IPS DF 6.9 (cell line): ENCODE results near the gene GALNT18.
A peak's percentile ranks its signal among the peaks of the same experiment; 100 is the strongest.

ENCODE experiments used
- DNase-seq: peaks from one replicate; pipeline ENCODE4 v3.0.0-alpha.2; 2013; ENCODE audit warnings: low read depth, low spot score
- H3K27ac ChIP-seq: one replicate; pipeline ENCODE4 v1.5.1; 2013; ENCODE audit warnings: low read length, control low read depth
- H3K27me3 ChIP-seq: 2 replicates; pipeline ENCODE4 v1.6.1; 2013; ENCODE audit warnings: mild to moderate bottlenecking, low read length; ENCODE audit not compliant: control insufficient read depth, insufficient read depth
- H3K36me3 ChIP-seq: 2 replicates; pipeline ENCODE4 v1.6.1; 2013; ENCODE audit warnings: low read length; ENCODE audit not compliant: control insufficient read depth, insufficient read depth
- H3K4me1 ChIP-seq: 2 replicates; pipeline ENCODE4 v1.6.1; 2013; ENCODE audit warnings: low read length; ENCODE audit not compliant: control insufficient read depth, insufficient read depth
- H3K4me3 ChIP-seq: 2 replicates; pipeline ENCODE4 v1.5.1; 2013; ENCODE audit warnings: mild to moderate bottlenecking, low read length
- H3K9me3 ChIP-seq: 2 replicates; pipeline ENCODE4 v1.6.1; 2013; ENCODE audit warnings: low read length, inconsistent platforms; ENCODE audit not compliant: control insufficient read depth, insufficient read depth
- WGBS: extraction: QIAGEN DNeasy Blood & Tissue Kit; methylation state at CpG from one replicate; pipeline ENCODE4 v1.1.7; 2013; ENCODE audit warnings: mixed read lengths, missing lambda C conversion rate; ENCODE audit not compliant: insufficient read length, insufficient coverage; 5-methylcytosine and 5-hydroxymethylcytosine counted together

The GALNT18 gene

DNA sequence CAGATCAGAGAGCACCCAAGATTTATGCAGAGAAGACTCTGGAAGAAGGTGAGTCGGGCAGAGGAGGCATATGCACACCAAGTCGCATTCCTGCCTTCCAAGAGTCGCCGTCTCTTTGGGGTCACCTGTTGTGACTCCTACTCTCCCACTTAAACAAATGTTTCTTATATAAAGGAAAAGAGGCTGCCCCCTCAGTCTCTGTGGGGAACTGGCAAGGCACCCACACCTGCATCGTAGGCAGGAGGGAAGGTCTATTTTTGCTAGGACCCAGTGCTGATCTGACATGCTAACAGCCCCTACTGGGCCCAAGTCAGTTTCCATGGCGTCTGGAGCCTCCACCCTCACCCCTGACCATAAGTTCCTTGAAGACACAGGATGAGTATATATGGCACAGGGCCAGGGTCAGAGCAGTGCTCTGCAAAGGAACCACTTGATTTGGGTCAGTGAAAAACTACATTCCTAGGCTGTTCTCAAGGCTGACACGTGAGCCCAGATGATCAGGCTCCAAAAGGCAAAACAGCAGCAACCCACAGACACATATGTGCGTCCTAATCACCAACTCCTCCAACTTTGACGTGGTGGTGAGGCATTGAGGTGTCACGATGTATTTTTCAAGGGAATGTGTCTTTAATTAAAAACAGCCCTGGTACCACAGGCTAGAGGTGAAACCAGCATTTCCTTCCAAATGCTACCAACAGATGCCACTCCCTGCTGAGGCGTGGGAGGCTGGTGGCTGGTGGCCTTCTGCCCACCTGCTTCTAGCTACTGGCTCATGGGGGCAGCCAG, 213.2 kb downstream of the GALNT18 start:
- H3K4me3 ChIP-seq = no peak overlapping the region
- DNase-seq = no peak
- no peaks in the 10 kb centered on the region for H3K9me3 ChIP-seq
- WGBS = no CpG with 5 or more reads among the region's 11 CpGs
- H3K27me3 ChIP-seq = no peaks in the 10 kb centered on the region
- peaks cover 11% of the 10 kb centered on the region for H3K4me1 ChIP-seq
- H3K36me3 ChIP-seq = no peaks in the 10 kb centered on the region
- H3K27ac ChIP-seq = no peak overlapping the region

DNA sequence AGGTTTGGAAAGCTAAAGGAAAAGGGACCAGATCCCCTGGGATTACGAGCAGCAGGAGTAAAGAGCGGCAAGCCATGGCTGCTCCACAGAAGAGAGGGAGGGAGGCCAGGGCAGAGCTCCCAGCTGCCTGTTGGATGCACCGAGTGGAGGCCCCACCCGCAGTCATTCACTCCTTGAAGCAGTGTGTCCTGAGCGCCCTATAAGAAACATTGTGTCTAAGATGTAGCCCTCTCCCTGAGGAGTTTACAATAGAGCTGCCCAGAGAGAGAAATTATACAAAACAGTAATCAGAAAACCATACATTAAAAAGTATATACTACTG, 214.1 kb downstream of the GALNT18 start:
- Histone ChIP-seq H3K4me1 (peaks cover 12% of the 10 kb centered on the region), H3K36me3 (no peaks in the 10 kb centered on the region), H3K9me3 (no peaks in the 10 kb centered on the region), H3K4me3 (no peak overlapping the region), H3K27me3 (no peaks in the 10 kb centered on the region), H3K27ac (no peak overlapping the region)
- no CpG with 5 or more reads among the region's 5 CpGs for WGBS
- DNase-seq = no peak

DNA sequence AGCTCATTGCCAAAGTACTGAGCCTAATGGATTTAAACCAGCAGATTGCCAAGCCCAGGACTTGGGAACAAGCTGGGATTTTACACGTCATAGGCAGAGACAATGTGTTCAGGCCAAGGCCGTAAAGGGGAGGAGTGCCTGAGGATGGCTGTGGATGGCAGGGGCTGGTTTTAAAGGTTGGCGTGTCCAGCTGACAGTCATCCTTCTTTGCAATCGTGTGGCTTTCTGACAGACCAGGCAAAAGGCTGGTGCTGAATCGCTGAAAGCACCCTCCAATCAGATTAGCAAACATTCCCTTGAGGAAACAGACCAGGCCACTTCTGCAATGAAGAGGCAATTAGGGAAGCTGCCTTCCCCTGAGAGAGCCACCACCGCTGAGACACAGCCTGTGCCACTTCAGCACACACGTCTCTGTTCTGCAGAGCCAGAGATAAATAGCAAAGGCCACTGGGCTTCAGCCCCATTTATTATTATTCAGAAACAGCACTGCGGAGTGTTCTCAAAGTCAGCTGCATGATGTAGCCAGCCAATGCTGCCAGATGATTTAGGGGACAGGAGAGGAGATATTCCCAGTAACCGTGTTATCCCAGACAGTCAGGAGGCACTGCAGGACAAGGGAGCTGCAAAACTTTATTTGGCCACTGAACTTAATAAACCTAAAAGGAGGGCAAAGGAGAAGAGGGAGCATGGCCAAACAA, 214.6 kb downstream of the GALNT18 start:
- H3K9me3 ChIP-seq = no peaks in the 10 kb centered on the region
- peaks cover 12% of the 10 kb centered on the region for H3K4me1 ChIP-seq
- no peaks in the 10 kb centered on the region for H3K36me3 ChIP-seq
- H3K27me3 ChIP-seq = no peaks in the 10 kb centered on the region
- no peak overlapping the region for H3K27ac ChIP-seq
- no CpG with 5 or more reads among the region's 9 CpGs for WGBS
- no peak overlapping the region for H3K4me3 ChIP-seq
- no peak for DNase-seq

DNA sequence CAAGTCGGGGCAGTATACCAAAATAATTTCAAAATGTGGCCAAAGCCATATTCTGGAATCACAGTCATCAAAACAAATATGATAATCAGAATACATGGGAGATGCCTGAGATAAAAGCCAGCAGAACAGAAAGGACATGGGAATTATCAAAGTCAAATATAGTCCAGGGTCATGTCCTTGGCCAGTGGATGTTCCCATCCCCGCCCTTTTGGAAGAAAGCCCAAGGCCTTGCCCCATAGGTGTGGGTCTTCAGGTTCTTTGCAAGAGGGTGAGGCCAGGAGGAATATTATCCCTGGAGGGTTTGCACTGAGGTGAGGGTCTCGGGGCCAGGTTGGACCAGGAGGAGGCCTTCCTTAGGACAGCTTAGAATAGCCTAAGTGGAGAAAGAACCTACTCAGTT, 215.2 kb downstream of the GALNT18 start:
- H3K27me3 ChIP-seq = no peaks in the 10 kb centered on the region
- H3K4me1 ChIP-seq = peaks cover 12% of the 10 kb centered on the region
- no CpG with 5 or more reads among the region's 3 CpGs for WGBS
- no peaks in the 10 kb centered on the region for H3K9me3 ChIP-seq
- H3K27ac ChIP-seq = no peak overlapping the region
- H3K36me3 ChIP-seq = no peaks in the 10 kb centered on the region
- no peak for DNase-seq
- H3K4me3 ChIP-seq = no peak overlapping the region

DNA sequence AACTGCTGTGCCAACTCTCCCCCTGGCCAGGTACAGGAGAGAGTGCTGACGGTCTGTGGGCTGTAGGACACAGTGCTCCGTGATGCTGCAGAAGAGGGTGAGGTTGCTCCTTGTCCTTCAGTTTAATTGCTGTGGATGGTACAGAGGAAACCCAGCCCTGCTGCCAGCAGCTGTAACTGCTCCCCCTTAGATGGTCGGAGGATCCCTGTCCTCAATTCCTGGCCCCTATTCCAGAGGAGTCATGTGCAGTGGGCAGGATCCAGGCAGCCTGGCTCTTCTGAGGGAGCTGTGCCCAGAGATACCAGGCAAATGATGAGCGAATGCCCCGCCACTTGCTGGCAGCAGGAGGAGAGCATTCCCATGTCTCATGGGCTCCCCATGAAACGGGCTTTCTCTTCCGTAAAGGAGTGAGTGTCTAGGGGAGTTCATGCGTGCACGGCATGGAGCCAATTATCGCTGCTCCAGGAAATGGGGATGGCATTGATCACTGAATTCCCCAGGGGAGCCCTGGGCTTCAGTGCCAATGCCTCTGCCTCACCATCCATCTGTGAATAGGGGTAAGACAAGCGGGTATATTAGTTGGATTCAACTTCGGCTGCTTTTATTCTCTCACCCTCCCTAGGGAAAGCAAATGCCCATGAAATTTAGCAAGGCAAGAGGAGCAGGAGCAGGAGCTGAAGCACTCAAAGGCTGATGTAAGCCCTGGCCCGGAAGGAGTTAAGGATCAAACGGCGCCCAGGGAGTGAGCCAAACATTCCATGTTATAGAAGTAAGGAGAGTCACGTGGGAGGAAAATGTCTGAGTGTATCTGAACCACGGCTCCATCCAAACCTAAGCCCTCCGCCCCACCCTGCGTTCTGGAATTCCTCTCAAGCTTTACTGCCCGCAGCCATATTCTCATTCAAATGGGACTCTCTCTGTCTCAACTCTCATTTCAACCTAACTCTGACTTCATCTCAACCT, 217.8 kb downstream of the GALNT18 start:
- Histone ChIP-seq H3K9me3 (no peaks in the 10 kb centered on the region), H3K4me3 (no peak overlapping the region), H3K36me3 (no peaks in the 10 kb centered on the region), H3K4me1 (peaks cover 11% of the 10 kb centered on the region), H3K27ac (no peak overlapping the region), H3K27me3 (no peaks in the 10 kb centered on the region)
- WGBS = no CpG with 5 or more reads among the region's 20 CpGs
- no peak for DNase-seq

DNA sequence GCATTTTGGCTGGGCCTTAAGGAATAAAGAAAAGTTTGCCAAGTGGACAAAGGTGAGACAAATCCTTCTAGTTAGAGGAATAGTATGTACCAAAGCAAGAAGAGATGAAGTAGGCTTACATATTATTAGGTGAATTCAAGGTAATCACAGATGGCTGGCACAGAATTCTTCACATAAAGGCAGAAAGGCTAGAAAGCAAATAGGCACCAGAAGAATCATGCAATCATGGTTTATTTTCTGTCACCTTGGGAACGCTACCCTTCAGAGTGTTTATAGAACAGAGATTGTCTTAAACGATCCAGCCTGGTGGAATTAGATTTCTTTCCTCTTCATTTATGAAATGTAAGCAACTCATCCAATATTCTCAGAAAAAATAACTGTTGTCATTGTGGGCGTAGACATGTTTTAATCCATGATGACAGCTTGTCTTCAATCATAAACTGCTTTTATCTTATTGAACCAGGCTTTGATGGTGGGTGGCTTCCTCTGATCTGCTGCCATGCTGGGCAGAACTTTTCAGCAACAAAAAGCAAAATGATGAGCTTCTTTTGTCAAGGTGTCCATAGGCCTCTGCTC, 219.8 kb downstream of the GALNT18 start:
- Histone ChIP-seq H3K27me3 (no peaks in the 10 kb centered on the region), H3K9me3 (no peaks in the 10 kb centered on the region), H3K4me3 (no peak overlapping the region), H3K36me3 (no peaks in the 10 kb centered on the region), H3K4me1 (peaks cover 11% of the 10 kb centered on the region), H3K27ac (no peak overlapping the region)
- no peak for DNase-seq
- no CpG with 5 or more reads among the region's 3 CpGs for WGBS

DNA sequence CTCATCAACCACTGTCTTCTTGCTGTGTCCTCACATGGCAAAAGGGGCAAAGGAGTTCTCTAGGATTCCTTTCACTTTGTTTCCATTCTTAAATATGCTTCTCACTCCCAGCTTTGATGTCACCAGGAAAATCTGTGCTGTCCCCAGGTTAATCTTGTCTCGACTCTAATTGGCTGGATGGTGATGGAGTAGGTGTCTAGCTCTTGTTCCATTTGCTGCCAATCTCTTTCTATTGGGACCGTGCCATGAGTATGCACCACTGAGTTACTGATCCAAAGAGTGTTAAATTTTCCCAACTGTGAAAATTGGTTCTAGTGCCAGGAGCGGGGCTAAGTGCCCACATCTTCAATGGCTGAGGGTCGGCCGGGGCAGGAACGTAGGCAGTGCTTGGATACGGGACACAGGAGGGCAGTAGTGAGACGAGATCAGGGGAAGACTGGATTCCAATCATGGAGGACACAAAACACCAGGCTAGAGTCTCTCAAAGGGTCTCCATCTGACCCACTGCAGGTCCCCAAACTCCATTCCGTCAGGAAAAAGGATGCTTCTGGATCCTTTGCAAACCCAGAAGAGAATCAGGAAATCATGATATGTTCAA, 221.1 kb downstream of the GALNT18 start:
- Histone ChIP-seq H3K4me3 (no peak overlapping the region), H3K27ac (no peak overlapping the region), H3K27me3 (no peaks in the 10 kb centered on the region), H3K36me3 (no peaks in the 10 kb centered on the region), H3K4me1 (peaks cover 11% of the 10 kb centered on the region), H3K9me3 (no peaks in the 10 kb centered on the region)
- peak; percentile 33 for DNase-seq
- WGBS = no CpG with 5 or more reads among the region's 9 CpGs

DNA sequence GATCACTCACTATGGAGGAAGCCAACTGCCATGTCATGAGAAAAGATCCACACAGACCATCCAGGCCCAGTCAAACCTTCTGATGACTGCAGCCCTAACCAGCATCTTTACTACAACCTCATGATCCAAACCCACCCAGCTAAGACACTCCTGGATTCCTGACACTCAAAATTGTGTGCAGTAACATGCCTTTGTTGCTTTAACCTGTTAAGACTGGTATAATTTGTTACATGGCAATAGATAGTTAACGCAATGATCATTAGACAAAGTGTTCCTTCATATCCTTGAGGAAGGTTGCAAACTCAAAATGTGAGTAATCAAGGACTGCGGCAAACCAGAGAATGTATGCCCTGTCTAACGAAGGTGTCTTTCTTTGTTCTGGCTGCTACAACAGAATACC, 221.7 kb downstream of the GALNT18 start:
- no CpG with 5 or more reads among the region's 3 CpGs for WGBS
- H3K27ac ChIP-seq = no peak overlapping the region
- no peak for DNase-seq
- H3K36me3 ChIP-seq = no peaks in the 10 kb centered on the region
- no peak overlapping the region for H3K4me3 ChIP-seq
- peaks cover 11% of the 10 kb centered on the region for H3K4me1 ChIP-seq
- no peaks in the 10 kb centered on the region for H3K27me3 ChIP-seq
- H3K9me3 ChIP-seq = no peaks in the 10 kb centered on the region

DNA sequence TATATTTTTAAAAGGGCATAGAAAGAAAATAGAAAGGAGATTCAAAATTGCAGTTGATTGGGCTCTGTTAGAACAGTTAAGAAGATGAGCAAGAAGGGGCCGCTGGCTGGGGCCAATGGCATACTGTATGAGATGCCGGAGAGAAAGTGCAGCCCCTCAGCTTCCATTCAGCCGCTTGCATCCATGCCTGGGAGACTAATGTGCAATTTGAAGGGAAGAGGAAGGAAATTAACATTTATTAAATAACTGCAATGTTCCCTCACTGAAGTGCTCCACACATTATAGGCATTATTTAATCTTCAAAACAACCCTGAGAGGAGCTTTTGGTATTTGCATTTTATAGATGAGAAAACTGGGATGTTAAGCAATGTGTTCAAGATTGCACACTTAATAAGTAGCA, 224.0 kb downstream of the GALNT18 start:
- H3K36me3 ChIP-seq = no peaks in the 10 kb centered on the region
- no peaks in the 10 kb centered on the region for H3K4me1 ChIP-seq
- WGBS = no CpG with 5 or more reads among the region's 3 CpGs
- no peaks in the 10 kb centered on the region for H3K27me3 ChIP-seq
- H3K4me3 ChIP-seq = no peak overlapping the region
- H3K27ac ChIP-seq = no peak overlapping the region
- H3K9me3 ChIP-seq = no peaks in the 10 kb centered on the region
- no peak for DNase-seq

DNA sequence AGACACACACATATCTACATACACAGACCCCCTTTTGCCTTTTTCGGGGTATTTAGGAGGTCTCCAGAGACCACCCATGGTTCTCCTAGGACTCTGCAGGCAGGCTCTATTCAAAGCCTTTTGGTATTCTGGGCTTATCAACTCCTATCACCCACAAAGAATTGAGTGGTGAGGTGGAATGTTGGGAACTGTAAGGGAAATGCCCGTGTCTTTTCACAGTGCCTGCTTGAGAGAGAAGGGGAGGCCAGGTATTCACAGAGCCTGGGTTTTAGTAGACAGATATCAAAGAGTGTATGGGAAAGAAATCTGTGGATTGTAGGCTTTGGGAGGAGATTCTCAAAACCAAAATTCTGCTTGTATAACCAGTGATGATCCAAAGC, 224.8 kb downstream of the GALNT18 start:
- H3K27me3 ChIP-seq = no peaks in the 10 kb centered on the region
- H3K4me1 ChIP-seq = no peaks in the 10 kb centered on the region
- WGBS = no CpG with 5 or more reads among the region's 2 CpGs
- H3K36me3 ChIP-seq = no peaks in the 10 kb centered on the region
- no peak overlapping the region for H3K27ac ChIP-seq
- H3K9me3 ChIP-seq = no peaks in the 10 kb centered on the region
- DNase-seq = no peak
- no peak overlapping the region for H3K4me3 ChIP-seq
